Rectal smooth muscle tissue (tissue), 1 donor: ENCODE results near the gene MRPL4.

ENCODE experiments used
- H3K27ac ChIP-seq: one replicate; pipeline ENCODE4 v1.7.0; 2013; ENCODE audit warnings: low read depth, low read length, inconsistent platforms
- H3K27me3 ChIP-seq: one replicate; pipeline ENCODE4 v1.7.0; 2013; ENCODE audit warnings: low read length; ENCODE audit not compliant: control insufficient read depth, insufficient read depth
- H3K36me3 ChIP-seq: one replicate; pipeline ENCODE4 v1.7.0; 2013; ENCODE audit warnings: low read length; ENCODE audit not compliant: control insufficient read depth, insufficient read depth
- H3K4me1 ChIP-seq: one replicate; pipeline ENCODE4 v1.7.0; 2013; ENCODE audit warnings: low read length; ENCODE audit not compliant: control insufficient read depth, insufficient read depth
- H3K4me3 ChIP-seq: one replicate; pipeline ENCODE4 v1.7.0; 2013; ENCODE audit warnings: low read length
- H3K9ac ChIP-seq: one replicate; pipeline ENCODE4 v1.7.0; 2013; ENCODE audit warnings: low read length

Gene MRPL4

DNA sequence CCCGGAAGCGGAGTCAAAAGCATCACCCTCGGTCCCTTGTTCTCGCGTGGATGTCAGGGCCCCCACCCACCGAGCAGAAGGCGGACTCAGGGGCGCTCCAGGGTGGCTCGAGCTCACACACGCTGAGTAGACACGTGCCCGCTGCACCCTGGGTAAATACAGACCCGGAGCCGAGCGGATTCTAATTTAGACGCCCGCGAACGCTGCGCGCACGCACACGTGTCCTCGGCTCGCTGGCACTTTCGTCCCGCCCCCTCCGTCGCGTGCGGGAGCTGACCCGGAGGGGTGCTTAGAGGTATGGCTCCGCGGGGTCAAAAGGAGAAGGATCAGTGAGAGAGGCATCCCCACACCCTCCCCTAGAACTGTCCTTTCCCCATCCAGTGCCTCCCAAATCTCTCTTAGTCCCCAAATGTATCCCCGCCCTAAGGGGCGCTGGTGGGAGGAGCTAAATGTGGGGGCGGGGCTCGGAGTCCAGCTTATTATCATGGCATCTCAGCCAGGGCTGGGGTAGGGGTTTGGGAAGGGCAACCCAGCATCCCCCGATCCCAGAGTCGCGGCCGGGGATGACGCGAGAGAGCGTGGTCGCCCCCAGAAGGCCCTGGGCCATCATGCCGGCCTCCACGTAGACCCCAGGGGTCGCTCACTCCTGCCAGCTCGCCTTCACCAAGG is 37.3 kb downstream of the MRPL4 start:
- Histone ChIP-seq H3K4me3 (peak overlapping the region; percentile 62), H3K9ac (no peak overlapping the region), H3K27ac (no peak overlapping the region), H3K36me3 (peaks cover 3% of the 10 kb centered on the region), H3K27me3 (peaks cover 57% of the 10 kb centered on the region), H3K4me1 (peaks cover 13% of the 10 kb centered on the region)

DNA sequence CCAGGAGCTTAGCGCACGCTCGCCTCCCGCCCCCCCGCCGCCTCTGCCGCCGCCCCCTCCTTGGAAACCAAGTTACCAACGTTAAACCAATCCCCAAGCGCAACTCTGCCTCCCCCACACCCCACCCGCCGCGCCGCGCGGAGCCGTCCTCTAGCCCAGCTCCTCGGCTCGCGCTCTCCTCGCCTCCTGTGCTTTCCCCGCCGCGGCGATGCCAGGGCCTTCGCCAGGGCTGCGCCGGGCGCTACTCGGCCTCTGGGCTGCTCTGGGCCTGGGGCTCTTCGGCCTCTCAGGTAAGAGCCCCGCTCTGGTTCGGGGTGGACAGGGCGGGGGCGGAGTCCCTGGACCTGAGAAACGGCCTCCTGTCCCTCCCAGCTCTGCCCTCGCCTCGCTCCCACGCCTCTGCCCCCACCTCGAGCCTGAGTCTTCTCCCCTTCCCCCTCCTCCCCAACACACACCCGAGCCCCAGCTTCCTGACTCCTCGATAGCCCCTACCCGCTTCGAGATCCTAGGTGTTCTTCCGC is 37.9 kb downstream of the MRPL4 start, which contains the start of gene ICAM5:
TSS of gene ICAM5 (plus strand) at position 117 of the 521 bp plus-strand sequence. CDS start at position 209, 92 bp downstream.
- H3K9ac ChIP-seq: no peak within 1 kb of the TSS
- H3K4me1 ChIP-seq: peaks cover 13% of the 10 kb centered on the region
- peaks cover 3% of the 10 kb centered on the region for H3K36me3 ChIP-seq
- peaks cover 62% of the 10 kb centered on the region for H3K27me3 ChIP-seq
- no peak within 1 kb of the TSS for H3K27ac ChIP-seq
- peak within 1 kb of the TSS; percentile 62 for H3K4me3 ChIP-seq

DNA sequence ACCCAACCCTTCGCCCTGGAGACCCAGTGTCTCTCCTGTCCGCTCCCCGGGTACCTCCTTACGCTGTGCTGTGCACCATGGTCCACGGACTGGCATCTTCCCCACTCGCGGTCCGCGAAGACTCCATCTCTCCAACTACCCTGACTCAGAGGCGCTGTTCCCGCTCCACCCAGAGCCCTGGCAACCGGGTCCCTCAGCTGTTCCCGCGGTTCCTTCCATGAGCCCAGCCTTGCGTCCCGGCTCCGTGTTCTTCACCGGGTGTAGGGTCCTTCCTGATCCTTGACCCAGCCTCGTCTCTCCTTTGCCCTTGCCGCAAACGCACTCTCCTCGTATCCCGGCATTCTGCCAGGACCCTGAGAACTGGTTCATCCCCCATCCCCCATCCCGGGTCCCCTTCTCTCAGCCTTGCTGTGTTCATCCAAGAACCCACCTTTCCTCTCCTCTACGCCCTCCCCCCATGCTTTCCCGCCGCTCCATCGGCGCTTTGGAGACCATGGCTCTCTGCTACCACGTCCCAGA is 38.4 kb downstream of the MRPL4 start:
- H3K4me1 ChIP-seq: peaks cover 13% of the 10 kb centered on the region
- H3K36me3 ChIP-seq: no peaks in the 10 kb centered on the region
- no peak overlapping the region for H3K27ac ChIP-seq
- H3K27me3 ChIP-seq: peaks cover 65% of the 10 kb centered on the region
- peak overlapping the region; percentile 56 for H3K4me3 ChIP-seq
- no peak overlapping the region for H3K9ac ChIP-seq

DNA sequence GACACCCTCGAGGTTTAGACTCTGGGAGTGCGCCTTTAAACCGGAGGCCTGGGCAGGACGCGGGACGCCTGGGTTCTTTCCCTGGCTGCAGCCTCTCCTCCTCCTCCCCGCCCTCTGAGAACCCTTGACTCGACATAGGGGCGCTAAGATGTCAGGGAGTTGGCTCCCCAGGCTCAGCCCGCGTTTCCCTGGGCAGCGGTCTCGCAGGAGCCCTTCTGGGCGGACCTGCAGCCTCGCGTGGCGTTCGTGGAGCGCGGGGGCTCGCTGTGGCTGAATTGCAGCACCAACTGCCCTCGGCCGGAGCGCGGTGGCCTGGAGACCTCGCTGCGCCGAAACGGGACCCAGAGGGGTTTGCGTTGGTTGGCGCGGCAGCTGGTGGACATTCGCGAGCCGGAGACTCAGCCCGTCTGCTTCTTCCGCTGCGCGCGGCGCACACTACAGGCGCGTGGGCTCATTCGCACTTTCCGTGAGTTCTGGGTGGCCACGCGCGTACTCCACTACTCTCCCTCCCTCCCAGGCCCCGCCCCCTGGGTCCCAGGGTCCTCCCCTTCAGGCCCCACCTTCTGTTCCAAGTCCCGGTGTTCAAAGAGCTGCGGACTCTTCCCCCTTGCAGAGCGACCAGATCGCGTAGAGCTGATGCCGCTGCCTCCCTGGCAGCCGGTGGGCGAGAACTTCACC is 39.0 kb downstream of the MRPL4 start:
- no peaks in the 10 kb centered on the region for H3K36me3 ChIP-seq
- peak overlapping the region; percentile 56 for H3K4me3 ChIP-seq

DNA sequence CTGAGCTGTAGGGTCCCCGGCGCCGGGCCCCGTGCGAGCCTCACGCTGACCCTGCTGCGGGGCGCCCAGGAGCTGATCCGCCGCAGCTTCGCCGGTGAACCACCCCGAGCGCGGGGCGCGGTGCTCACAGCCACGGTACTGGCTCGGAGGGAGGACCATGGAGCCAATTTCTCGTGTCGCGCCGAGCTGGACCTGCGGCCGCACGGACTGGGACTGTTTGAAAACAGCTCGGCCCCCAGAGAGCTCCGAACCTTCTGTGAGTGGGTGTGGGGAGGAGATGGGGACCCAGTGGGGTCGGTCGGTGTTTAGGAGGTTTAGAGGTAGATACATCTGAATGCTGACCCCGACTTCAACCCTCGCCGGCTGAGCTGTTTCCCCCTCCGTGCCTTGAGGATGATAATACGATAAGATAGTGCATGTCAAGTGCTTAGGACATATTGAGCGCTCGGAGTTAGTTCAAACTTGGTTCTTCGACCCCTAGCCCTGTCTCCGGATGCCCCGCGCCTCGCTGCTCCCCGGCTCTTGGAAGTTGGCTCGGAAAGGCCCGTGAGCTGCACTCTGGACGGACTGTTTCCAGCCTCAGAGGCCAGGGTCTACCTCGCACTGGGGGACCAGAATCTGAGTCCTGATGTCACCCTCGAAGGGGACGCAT is 39.7 kb downstream of the MRPL4 start:
- Histone ChIP-seq H3K4me3 (peak overlapping the region; percentile 56), H3K27me3 (peaks cover 73% of the 10 kb centered on the region), H3K36me3 (no peaks in the 10 kb centered on the region), H3K27ac (no peak overlapping the region), H3K9ac (no peak overlapping the region), H3K4me1 (peaks cover 13% of the 10 kb centered on the region)

More for the DNA sequence above, 39.0 kb downstream of the MRPL4 start:
- H3K27me3 ChIP-seq: peaks cover 68% of the 10 kb centered on the region
- peaks cover 13% of the 10 kb centered on the region for H3K4me1 ChIP-seq
- no peak overlapping the region for H3K9ac ChIP-seq
- no peak overlapping the region for H3K27ac ChIP-seq

DNA sequence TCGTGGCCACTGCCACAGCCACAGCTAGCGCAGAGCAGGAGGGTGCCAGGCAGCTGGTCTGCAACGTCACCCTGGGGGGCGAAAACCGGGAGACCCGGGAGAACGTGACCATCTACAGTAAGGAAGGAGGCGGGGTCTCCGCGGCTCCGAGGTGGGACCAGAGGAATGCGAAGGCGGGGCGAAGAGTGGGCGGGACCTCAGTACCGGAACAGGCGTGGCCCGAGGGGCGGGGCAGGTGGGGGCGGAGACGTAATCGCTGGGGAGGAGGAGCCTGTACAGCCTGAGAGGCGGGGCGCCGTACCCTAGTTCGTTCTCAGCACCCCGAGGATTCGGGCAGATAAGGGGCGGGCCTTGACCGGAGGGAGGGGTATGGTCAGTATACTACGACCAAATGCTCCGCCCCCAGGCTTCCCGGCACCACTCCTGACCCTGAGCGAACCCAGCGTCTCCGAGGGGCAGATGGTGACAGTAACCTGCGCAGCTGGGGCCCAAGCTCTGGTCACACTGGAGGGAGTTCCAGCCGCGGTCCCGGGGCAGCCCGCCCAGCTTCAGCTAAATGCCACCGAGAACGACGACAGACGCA is 40.3 kb downstream of the MRPL4 start:
- Histone ChIP-seq H3K4me1 (peaks cover 13% of the 10 kb centered on the region), H3K27me3 (peaks cover 75% of the 10 kb centered on the region), H3K4me3 (peak overlapping the region; percentile 56), H3K9ac (no peak overlapping the region), H3K36me3 (no peaks in the 10 kb centered on the region), H3K27ac (no peak overlapping the region)

DNA sequence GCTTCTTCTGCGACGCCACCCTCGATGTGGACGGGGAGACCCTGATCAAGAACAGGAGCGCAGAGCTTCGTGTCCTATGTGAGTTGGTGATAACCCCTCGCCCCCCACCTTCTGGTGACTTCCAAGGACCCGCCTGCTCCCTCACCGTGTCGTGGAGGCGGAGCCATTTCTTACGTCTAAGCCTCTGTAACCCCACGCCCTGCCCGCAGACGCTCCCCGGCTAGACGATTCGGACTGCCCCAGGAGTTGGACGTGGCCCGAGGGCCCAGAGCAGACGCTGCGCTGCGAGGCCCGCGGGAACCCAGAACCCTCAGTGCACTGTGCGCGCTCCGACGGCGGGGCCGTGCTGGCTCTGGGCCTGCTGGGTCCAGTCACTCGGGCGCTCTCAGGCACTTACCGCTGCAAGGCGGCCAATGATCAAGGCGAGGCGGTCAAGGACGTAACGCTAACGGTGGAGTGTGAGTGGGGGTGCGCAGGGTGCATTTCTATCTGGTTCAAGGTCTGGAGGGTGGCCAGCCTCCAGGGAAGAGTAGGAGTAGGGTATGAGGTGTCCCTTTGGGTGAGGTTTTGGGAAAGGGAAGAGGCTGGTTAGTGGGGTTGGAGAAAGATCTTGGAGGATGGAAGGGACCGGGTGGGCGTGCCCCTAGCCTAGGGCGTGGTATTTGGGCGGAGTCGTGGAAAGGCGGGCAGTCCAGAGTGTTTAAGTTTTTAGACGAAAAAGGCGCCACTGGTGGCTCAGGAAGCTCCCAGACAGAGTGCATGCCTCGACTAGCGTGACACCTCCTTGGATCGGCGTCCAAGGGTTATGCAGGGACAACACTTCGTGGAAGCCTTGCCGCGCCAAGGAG is 41.0 kb downstream of the MRPL4 start:
- Histone ChIP-seq H3K36me3 (no peaks in the 10 kb centered on the region), H3K4me3 (peak overlapping the region; percentile 56), H3K27me3 (peaks cover 71% of the 10 kb centered on the region), H3K9ac (no peak overlapping the region), H3K27ac (no peak overlapping the region), H3K4me1 (peaks cover 13% of the 10 kb centered on the region)

DNA sequence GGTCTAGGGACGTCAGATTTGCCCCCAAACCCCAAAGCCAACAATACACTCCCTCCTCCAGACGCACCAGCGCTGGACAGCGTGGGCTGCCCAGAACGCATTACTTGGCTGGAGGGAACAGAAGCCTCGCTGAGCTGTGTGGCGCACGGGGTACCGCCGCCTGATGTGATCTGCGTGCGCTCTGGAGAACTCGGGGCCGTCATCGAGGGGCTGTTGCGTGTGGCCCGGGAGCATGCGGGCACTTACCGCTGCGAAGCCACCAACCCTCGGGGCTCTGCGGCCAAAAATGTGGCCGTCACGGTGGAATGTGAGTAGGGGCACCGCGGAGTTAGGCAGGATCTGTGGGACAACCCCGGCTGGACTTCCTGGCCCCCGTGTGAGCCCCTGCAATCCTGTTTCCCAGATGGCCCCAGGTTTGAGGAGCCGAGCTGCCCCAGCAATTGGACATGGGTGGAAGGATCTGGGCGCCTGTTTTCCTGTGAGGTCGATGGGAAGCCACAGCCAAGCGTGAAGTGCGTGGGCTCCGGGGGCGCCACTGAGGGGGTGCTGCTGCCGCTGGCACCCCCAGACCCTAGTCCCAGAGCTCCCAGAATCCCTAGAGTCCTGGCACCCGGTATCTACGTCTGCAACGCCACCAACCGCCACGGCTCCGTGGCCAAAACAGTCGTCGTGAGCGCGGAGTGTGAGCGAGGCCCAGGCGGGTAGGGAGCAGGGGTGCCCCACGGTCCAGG is 41.8 kb downstream of the MRPL4 start:
- Histone ChIP-seq H3K27me3 (peaks cover 63% of the 10 kb centered on the region), H3K4me3 (no peak overlapping the region), H3K4me1 (peaks cover 13% of the 10 kb centered on the region), H3K36me3 (no peaks in the 10 kb centered on the region), H3K27ac (no peak overlapping the region), H3K9ac (no peak overlapping the region)

DNA sequence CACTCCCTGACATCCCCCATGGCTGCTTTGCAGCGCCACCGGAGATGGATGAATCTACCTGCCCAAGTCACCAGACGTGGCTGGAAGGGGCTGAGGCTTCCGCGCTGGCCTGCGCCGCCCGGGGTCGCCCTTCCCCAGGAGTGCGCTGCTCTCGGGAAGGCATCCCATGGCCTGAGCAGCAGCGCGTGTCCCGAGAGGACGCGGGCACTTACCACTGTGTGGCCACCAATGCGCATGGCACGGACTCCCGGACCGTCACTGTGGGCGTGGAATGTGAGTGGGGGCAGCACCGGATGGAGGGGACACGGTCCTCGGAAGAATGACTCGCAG is 42.3 kb downstream of the MRPL4 start:
- Histone ChIP-seq H3K36me3 (no peaks in the 10 kb centered on the region), H3K27me3 (peaks cover 58% of the 10 kb centered on the region), H3K4me1 (peaks cover 11% of the 10 kb centered on the region)

DNA sequence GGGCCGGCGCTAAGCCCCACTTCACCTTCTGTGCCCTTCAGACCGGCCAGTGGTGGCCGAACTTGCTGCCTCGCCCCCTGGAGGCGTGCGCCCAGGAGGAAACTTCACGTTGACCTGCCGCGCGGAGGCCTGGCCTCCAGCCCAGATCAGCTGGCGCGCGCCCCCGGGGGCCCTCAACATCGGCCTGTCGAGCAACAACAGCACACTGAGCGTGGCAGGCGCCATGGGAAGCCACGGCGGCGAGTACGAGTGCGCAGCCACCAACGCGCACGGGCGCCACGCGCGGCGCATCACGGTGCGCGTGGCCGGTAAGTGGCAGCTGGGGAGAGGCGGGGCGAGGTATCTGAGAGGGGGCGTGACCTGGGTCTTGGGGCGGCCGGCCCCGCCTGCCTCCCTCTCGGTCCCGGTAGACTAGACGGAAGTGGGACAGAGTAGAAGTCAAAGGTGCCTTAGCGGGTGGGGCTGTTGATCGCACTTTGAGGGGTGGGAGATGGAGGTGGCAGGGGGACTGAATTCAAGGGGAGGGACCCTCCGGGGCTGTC is 43.4 kb downstream of the MRPL4 start:
- H3K36me3 ChIP-seq: no peaks in the 10 kb centered on the region
- H3K4me3 ChIP-seq: peak overlapping the region; percentile 7
- peaks cover 11% of the 10 kb centered on the region for H3K4me1 ChIP-seq
- no peak overlapping the region for H3K9ac ChIP-seq
- H3K27ac ChIP-seq: no peak overlapping the region
- peaks cover 55% of the 10 kb centered on the region for H3K27me3 ChIP-seq

More for the DNA sequence above, 42.3 kb downstream of the MRPL4 start:
- H3K4me3 ChIP-seq: no peak overlapping the region
- H3K9ac ChIP-seq: no peak overlapping the region
- H3K27ac ChIP-seq: no peak overlapping the region
